ENCODE results near the gene BPI.

GRCh38 chr20:38340693-38341092 is 36.7 kb downstream of the BPI start:
- TF ChIP-seq POLR2A (IDR thresholded peaks at IDR 0.05), result no peak
- TF ChIP-seq, protein P1, sequence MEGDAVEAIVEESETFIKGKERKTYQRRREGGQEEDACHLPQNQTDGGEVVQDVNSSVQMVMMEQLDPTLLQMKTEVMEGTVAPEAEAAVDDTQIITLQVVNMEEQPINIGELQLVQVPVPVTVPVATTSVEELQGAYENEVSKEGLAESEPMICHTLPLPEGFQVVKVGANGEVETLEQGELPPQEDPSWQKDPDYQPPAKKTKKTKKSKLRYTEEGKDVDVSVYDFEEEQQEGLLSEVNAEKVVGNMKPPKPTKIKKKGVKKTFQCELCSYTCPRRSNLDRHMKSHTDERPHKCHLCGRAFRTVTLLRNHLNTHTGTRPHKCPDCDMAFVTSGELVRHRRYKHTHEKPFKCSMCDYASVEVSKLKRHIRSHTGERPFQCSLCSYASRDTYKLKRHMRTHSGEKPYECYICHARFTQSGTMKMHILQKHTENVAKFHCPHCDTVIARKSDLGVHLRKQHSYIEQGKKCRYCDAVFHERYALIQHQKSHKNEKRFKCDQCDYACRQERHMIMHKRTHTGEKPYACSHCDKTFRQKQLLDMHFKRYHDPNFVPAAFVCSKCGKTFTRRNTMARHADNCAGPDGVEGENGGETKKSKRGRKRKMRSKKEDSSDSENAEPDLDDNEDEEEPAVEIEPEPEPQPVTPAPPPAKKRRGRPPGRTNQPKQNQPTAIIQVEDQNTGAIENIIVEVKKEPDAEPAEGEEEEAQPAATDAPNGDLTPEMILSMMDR (IDR thresholded peaks at IDR 0.05), result no peak
